GM21528 (cell line): ENCODE measurements around the gene SV2C.
A peak's percentile ranks its signal among the peaks of the same experiment; 100 is the strongest.

Source experiments
- ATAC-seq: cut with Tn5 transposase; IDR thresholded peaks from one replicate; pipeline ENCODE4 v1.9.1; 2021; ENCODE audit warnings: mild to moderate bottlenecking, moderate library complexity; ENCODE audit not compliant: unreplicated experiment, low FRiP score

The SV2C gene

GRCh38 chr5:76245590-76245989, 162.4 kb downstream of the SV2C start:
- no peak for ATAC-seq

- ATAC-seq, result no peak
These were observed 166.4 kb downstream of the SV2C start for GRCh38 chr5:76249621-76250020.

- ATAC-seq, result no peak
These were observed 167.3 kb downstream of the SV2C start for GRCh38 chr5:76250463-76250862.

- no peak for ATAC-seq
These were observed 168.5 kb downstream of the SV2C start for GRCh38 chr5:76251656-76252055.

- no peak for ATAC-seq
These were observed 169.3 kb downstream of the SV2C start for GRCh38 chr5:76252437-76252836.

GRCh38 chr5:76256116-76256889, 173.1 kb downstream of the SV2C start:
- ATAC-seq, result peak; percentile 71

GRCh38 chr5:76257225-76257833, 174.1 kb downstream of the SV2C start:
- ATAC-seq, result no peak

GRCh38 chr5:76257897-76258296, 174.7 kb downstream of the SV2C start:
- no peak for ATAC-seq

GRCh38 chr5:76264681-76265080, 181.5 kb downstream of the SV2C start:
- no peak for ATAC-seq

GRCh38 chr5:76269259-76269931, 186.2 kb downstream of the SV2C start:
- no peak for ATAC-seq

- no peak for ATAC-seq
These were observed 186.9 kb downstream of the SV2C start for GRCh38 chr5:76269932-76270610.

- no peak for ATAC-seq
These were observed 188.7 kb downstream of the SV2C start for GRCh38 chr5:76271836-76272235.

GRCh38 chr5:76273206-76273885, 190.2 kb downstream of the SV2C start:
- ATAC-seq, result no peak

GRCh38 chr5:76274571-76274970, 191.4 kb downstream of the SV2C start:
- ATAC-seq, result no peak

- no peak for ATAC-seq
These were observed 194.6 kb downstream of the SV2C start for GRCh38 chr5:76277736-76278135.

GRCh38 chr5:76278261-76278789, 195.1 kb downstream of the SV2C start:
- no peak for ATAC-seq

- no peak for ATAC-seq
These were observed 197.3 kb downstream of the SV2C start for GRCh38 chr5:76280494-76280893.

- ATAC-seq, result no peak
These were observed 200.5 kb downstream of the SV2C start for GRCh38 chr5:76283670-76284069.

GRCh38 chr5:76289692-76290091, 206.5 kb downstream of the SV2C start:
- ATAC-seq, result no peak

GRCh38 chr5:76290321-76290757, 207.2 kb downstream of the SV2C start:
- ATAC-seq, result no peak
